ENCODE data around the gene UMOD.

UMOD gene

DNA sequence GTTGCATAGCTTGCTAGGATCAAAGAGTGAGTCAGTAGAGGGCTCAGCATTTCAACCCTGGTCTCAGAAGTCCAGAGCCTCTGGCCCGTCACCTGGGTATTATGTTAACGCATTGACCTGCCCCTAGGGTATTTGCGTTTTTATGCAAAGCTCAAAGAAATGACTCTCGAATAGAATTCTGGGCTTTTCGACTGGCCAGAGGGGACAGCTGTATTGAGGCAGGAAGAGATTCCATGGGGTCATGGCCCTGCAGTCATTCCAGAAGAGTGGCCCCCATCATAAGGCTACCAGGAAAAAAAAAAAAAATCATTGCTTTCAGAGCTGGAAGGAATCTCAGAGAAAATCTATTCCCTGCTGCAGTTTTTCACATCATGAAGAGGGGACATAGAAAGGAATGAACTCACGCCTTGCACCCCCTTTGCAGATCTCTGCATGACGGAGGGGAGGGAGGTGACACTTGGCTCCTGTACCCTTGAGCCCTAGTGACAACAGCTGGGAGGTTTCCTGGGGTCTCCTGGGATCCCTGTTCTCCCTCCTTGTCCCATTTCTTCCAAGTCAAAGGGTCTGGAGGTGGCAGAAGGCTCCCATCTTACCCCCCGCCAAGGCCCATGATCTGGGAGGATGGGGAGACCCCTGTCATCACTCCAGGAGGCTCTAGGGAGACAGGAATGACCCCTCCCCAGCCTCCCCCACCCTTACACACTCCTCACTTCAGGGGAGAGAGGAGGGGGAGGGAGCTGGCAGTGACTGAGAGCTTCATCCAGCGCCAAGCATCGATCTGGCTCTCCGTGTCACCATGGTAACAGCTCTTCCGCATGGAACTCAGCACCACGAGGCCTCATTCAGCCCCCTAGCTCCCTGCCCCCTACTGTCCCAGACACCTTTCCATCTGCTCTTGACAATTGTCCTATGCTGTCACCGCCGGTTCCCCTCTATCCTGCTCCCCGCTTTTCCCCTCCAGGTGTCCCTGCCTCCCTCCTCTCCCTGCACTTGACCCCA is 61.0 kb downstream of the UMOD start:
- no peak for DNase-seq

DNA sequence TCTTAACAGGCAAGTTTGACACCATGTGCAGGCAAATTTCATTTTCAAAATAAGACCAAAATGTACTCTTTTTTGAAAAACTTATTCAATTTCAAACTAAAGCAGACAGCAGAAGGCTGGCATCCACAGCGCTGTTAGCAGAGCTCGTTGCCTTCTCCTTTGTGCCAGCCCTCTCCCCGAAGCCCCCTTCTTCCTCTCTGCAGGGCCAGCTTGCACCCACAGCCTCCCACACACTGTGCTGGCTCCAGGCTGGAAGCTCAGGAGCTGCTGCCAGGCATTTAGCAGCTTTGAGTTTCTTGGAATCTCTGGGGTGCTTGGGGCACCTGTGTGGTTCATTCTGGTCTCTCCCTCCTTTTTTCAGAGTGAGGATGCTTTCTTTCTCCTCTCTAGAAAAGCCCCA is 62.9 kb downstream of the UMOD start:
- no peak for DNase-seq

DNA sequence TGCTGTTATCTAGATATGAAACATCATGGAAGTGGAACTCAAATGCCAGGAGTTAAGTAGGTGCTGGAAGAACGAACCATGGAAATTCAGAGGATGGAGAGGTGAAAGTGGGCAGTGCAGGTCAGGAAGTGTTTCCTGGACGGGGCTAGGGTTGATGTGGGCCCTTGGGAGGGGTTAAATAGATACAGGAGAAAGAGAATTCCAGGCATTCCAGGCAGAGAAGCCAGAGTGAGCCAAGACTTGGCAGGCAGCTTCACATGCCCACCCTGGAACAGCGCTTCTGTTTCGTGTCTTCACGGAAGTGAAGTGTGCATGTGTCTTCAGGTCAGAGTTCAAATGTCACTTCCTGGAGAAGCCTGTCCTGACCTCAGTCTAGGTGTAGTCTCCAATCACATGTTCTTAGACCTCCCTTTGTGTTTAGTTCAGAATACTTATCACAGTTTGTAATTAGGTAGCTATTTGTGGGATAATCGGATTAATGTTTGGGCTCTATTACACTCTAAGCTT is 66.5 kb downstream of the UMOD start:
- no peak for DNase-seq

All from activated CD4-positive, alpha-beta T cell treated with anti-CD3 and anti-CD28 coated beads, Interleukin-2, Interleukin-6, amounts not matched to agents 100 ng/mL and 50 ng/mL, durations not matched to agents 16 hours and 8 hours (primary cell).